ENCODE results near the gene KCTD5. TPM values are rescaled to one million over a fixed set of nuclear protein-coding genes. Genes with fewer than 3 reads are reported as not detected.
"Not testable (repeated sequence)": the region's sequence is repeated elsewhere in the genome, so short reads cannot be mapped to it uniquely, and the experiment has no call there.

KCTD5 gene
- total RNA-seq, 1 donor = 25.0 TPM

GRCh38 chr16:2686912-2687507, 4.7 kb downstream of the KCTD5 start:
- no peak for DNase-seq (ENCODE audit: low read depth)
- no peak for TF ChIP-seq CTCF (IDR thresholded peaks at IDR 0.05; ENCODE audit: insufficient read depth, low read depth, low read length)
- no peak overlapping the region for H3K4me3 ChIP-seq (ENCODE audit: low read depth, low read length)

GRCh38 chr16:2687531-2688308, 5.4 kb downstream of the KCTD5 start:
- no peak for DNase-seq (ENCODE audit: low read depth)
- H3K4me3 ChIP-seq (ENCODE audit: low read depth, low read length) = no peak overlapping the region
- TF ChIP-seq CTCF (IDR thresholded peaks at IDR 0.05; ENCODE audit: insufficient read depth, low read depth, low read length) = no peak

GRCh38 chr16:2689422-2689821, 7.1 kb downstream of the KCTD5 start:
- H3K4me3 ChIP-seq (ENCODE audit: low read depth, low read length); DNase-seq (ENCODE audit: low read depth): not testable (repeated sequence)

- H3K4me3 ChIP-seq (ENCODE audit: low read depth, low read length) = no peak overlapping the region
- no peak for DNase-seq (ENCODE audit: low read depth)
- no peak for TF ChIP-seq CTCF (IDR thresholded peaks at IDR 0.05; ENCODE audit: insufficient read depth, low read depth, low read length)
Observed at GRCh38 chr16:2689968-2690801, 7.9 kb downstream of the KCTD5 start.

GRCh38 chr16:2690852-2691251, 8.5 kb downstream of the KCTD5 start:
- no peak overlapping the region for H3K4me3 ChIP-seq (ENCODE audit: low read depth, low read length)
- no peak for DNase-seq (ENCODE audit: low read depth)
- no peak for TF ChIP-seq CTCF (IDR thresholded peaks at IDR 0.05; ENCODE audit: insufficient read depth, low read depth, low read length)

- TF ChIP-seq CTCF (IDR thresholded peaks at IDR 0.05; ENCODE audit: insufficient read depth, low read depth, low read length) = no peak
- DNase-seq (ENCODE audit: low read depth) = no peak
Observed at GRCh38 chr16:2691491-2692248, 9.3 kb downstream of the KCTD5 start.

More at GRCh38 chr16:2691491-2692248, 9.3 kb downstream of the KCTD5 start:
- H3K4me3 ChIP-seq (ENCODE audit: low read depth, low read length) = no peak overlapping the region
